ENCODE measurements around the gene NID1.

GRCh38 chr1:236045771-236046170 lies 19.1 kb downstream of the NID1 start:
- TF ChIP-seq CREB1 (CRISPR knock-in tag; IDR thresholded peaks at IDR 0.05): no peak
- TF ChIP-seq ZBTB21 (CRISPR knock-in tag; IDR thresholded peaks at IDR 0.05; ENCODE audit: borderline replicate concordance): no peak
- TF ChIP-seq NFYB (CRISPR knock-in tag; conservative IDR thresholded peaks at IDR 0.05; ENCODE audit: low read depth): no peak
- TF ChIP-seq CTCF (IDR thresholded peaks at IDR 0.05): no peak
